Endometrial microvascular endothelial cells (primary cell): ENCODE data around the gene DRD5. TPM values are rescaled to one million over a fixed set of nuclear protein-coding genes. Genes with fewer than 3 reads are reported as not detected.

Source experiments
- in situ Hi-C: cut with HindIII; loops from 2 replicates; pipeline ENCODE4 v1.10.0; 2017; ENCODE audit warnings: low sequenced_read_pairs, low pct_unique_long_range_greater_than_20kb; ENCODE audit errors: inconsistent ontology term
- total RNA-seq: library from RNA; depleted of rRNA; stranded (reverse); fragments of >200 nt; gene quantifications from one replicate; pipeline ENCODE4 v1.2.3, GENCODE V29; 2015; ENCODE audit errors: inconsistent ontology term

DRD5 gene
- total RNA-seq, 1 donor from 2014 or later = not detected

DNA sequence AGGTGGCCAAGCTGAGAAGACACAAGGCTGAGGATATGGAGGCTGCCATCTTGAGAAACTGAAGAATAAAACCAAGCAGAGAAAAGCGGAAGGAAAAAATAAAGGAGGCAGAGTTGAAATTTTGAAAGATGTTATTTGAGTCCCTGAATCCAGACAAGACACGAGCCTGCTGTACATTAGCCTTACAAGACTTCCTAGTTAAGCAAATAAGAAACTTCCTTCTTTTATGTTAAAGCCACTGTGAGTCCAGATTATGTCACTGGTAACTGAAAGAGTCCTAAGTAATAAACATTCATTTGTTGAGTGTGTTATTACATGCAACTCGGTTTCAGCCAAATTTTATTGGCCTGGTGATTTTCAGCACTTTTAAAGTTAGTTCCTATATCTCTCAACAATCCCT, 30.4 kb downstream of the DRD5 start:
- in situ Hi-C loops = no loop called here

DNA sequence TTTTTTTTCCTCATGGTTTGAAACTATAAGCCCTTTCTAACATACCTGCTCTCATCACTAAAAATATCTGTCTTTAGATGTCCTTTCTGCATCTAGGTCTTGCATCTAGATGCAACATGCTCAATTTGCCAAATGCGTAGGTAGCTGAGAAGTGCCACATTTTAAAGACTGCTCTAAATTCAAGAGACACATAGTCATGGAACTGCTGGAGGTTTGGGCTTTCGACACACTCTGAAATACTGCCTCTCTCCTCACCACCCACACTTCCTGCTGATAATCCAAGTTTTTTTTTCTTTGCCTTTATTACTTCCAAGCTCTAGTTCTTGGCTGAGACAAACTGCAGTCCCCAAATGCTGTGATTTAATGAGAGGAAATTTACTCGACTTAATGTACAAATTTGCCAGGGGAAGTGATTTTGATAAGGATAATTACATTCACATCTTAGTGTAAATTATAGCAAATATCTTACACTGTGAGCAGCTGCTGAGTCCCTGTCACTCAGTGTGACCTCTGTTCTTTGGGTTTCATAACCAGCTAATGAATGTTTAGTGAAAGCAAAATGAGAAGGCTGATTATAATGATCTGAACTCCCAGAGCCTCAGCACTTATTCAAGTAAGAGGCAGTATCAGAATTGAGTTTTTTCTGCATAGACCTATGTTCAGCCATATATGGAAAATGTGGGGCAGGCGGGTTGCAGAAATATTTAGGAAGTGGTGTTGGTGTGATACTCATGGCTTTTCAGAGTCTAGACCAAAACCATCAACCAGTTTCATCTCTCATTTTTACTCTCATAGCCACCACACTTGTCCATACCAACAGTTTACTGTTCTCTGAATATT, 31.3 kb downstream of the DRD5 start:
- in situ Hi-C loops = no loop called here

- in situ Hi-C loops = no loop called here
These were observed 34.9 kb downstream of the DRD5 start for GRCh38 chr4:9816285-9816684.

DNA sequence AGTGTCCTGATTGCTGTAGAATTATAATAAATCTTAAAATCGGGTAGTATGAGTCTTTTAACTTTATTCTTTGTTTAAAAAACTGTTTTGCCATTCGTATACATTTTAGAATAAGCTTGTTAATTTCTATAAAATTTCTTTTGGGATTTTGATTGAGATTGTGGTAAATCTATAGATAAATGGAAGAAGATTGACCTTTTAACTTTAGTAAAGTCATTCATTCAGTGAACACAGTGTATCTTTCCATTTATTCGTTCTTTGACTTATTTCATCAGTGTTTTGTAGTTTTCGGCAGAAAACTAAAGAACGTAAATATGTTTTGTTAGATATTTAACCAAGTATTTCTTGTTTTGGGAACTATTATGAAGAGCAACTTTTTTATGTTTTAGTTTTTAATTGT, 38.9 kb downstream of the DRD5 start:
- in situ Hi-C loops = no loop called here

DNA sequence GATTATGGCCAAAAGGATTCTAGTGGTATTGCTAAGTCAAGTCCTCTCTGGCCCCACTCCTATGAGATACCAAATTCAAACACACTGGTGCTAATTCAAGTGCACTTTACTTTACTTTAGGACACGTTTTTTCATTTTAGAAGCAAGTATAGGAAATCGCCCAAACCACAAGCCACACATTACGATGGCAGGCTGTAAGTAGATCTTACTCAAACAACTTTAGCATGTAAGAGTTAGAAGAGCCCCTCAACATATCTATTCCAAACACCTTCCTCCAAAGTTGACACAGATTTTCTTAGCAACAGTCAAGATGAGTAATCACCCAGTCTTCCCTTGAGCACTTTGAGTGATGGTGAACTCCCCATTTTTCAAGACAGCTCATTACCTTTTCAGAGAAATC, 43.6 kb downstream of the DRD5 start:
- in situ Hi-C loops = no loop called here

DNA sequence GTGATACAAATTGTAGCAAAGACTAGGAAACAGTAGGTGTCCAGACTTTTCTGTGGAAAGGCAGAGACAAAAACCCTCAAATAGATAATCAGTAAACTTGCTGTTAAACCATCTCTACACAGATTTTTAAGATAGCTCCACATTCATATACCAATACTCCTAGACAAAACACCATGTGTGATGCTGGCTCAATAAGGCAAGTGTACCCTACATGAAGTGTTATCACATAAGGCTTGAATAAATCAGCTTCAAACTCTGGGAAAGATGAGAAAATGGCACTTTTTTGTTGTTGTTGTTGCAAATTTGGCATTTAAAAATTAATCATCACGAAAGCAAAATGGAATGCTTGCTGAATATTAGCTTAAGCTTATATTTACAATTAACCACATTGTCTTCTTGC, 45.1 kb downstream of the DRD5 start:
- in situ Hi-C loops = no loop called here

DNA sequence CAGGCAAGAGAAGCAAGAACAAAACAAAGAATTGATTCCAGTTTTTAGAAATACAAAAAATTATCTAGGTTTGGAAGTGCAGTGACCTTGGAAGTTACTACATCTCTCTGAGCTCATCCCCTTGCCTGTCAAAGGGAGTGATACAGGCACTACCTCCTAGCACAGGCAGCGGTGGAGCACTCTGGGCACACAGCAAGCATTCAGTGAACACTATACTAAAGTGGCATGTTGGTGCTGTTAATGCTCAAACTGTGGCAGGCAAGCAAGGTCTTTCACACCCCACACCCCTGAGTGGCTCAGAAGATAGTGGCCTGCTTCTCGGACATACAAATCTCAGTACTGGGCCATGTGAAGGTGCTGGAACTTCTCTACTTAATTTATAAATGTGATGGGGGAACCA, 51.2 kb downstream of the DRD5 start:
- in situ Hi-C loops = no loop called here

DNA sequence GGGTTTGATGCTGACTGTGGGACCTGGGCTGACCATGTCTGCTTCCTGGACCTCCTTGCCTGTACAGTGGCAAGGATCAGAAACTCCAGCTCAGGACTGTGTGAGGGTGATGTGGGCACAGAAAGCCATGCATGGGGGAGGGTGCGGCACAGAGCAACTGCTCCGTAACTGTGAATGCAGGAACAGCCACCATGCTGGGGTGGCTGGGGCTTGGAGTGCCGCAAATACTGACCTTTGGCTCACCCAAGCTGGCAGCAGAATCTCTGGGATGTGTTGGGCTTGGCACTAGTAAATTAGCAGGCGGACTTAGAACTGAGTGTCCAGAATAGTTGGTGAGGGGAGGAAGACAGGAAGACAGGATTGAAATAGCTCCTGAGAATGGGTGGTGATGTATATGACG, 52.0 kb downstream of the DRD5 start:
- in situ Hi-C loops = no loop called here

Other genes starting within 250 kb of the DRD5 start
- 0.65 TPM for gene SLC2A9, start 239.9 kb downstream of the DRD5 start, total RNA-seq